Stimulated activated CD8-positive, alpha-beta memory T cell treated with anti-CD3 and anti-CD28 coated beads, Interleukin-7, amount 100 ng/mL, for 24 hours (primary cell): ENCODE results near the gene PNPLA8.
"Not testable (repeated sequence)": the region's sequence is repeated elsewhere in the genome, so short reads cannot be mapped to it uniquely, and the experiment has no call there.

ENCODE experiments used
- DNase-seq: peaks from one replicate; pipeline ENCODE4 v3.0.0-alpha.2; 2020; ENCODE audit warnings: low read depth

The PNPLA8 gene

DNA sequence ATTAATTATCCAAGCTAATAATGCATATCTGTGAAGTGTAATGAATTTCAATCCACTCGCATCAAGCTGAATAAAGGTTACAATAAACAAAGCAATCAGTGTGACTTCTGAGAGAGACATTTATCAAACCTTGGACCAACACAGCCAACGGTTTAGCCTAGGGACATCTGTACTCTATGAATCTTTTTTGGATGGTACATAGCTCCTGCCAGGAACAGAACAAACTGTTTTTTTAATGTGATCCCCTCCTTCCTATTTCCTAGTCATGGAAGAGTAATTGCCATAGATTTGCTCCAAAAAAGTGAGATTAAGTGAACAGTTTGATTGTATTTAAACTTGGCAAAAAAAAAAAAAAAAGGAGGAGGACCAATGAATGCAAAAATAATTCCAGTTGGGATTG, 58.5 kb downstream of the PNPLA8 start:
- no peak for DNase-seq

DNA sequence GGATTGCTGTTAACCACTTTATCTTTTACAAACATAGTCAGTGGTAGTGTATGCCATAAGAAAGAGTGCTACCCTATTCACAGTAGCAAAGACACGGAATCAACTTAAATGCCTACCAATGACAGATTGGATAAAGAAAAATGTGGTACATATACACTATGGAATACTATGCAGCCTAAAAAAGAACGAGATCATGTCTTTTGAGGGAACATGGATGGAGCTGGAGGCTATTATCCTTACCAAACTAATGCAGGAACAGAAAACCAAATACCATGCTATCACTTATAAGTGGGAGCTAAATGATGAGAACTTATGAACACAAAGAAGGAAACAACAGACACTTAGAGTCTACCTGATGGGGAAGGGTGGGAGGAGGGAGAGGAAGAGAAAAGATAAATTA, 59.6 kb downstream of the PNPLA8 start:
- DNase-seq, result not testable (repeated sequence)

DNA sequence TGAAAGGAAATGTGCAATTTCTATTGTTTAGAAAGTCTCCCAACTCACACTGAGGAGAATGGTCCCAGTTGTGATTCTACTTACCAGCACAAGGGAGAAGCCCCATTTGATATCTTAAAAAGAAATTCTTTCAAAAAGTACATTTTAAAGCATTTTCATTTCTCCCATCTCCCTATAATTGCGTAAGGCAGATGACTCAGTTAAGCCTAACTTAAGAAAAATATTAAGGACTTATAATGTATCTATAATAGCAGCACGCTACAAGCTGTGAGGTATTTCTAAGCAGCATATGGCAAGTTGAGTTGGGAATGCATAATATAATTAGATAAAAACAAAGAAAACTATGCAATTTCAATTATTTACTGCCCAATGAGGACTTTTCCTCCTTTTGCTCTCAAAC, 61.2 kb downstream of the PNPLA8 start:
- DNase-seq, result no peak

DNA sequence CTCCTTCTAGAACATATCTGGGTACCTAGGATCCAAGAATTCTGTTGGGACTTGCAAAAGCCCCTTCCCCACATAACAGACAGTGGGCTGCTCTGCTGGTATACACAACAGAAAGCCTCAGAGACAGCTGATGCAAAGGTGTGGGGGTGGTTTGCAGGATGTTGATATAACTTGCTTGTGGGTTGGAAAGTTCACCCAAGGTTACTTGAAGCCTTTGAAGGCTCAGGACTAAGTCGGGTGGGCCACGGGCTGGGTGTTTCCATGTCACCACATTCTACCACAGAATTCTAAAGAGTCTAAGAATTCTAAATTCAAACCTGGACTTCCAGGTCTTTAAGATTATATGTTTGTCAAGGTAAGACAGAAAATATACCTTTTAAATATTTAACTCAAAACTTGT, 62.3 kb downstream of the PNPLA8 start:
- no peak for DNase-seq

DNA sequence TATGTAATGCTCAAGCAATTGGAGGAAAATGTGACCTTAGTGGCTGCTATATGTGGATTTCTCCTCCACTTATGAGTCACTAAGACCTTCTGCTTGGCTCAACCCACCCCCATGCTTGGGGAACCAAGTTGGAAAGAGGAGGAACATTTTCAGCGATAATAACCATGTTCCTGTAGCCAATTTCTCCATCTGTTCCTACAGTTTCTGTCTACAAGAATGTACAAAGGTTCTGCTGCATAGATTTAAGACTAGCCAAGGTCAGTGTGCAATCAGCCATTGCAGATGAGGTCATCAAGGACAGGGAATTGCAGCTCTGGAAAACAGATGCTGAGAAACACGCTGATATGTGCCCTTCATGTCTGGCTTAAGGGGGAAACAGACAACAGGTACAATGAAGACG, 64.1 kb downstream of the PNPLA8 start:
- DNase-seq, result no peak

DNA sequence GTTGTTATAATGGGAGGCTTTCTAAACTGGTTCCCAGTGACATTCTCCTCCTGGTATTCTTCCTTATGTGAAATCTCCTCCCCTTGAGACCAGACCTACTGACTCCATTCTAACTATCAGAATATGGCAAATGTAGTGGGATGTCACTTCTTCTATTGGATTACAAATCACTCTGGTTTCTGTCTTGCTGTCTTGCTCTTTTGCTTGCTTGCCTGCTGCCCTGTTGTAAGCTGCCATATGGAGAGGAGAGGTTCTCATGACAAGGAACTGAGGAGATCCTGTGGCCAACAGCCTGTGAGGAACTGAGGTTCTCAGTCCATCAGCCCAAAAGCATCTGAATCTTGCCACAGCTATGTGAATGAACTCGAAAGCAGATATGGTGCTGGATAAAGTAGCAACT, 65.0 kb downstream of the PNPLA8 start:
- DNase-seq, result no peak

DNA sequence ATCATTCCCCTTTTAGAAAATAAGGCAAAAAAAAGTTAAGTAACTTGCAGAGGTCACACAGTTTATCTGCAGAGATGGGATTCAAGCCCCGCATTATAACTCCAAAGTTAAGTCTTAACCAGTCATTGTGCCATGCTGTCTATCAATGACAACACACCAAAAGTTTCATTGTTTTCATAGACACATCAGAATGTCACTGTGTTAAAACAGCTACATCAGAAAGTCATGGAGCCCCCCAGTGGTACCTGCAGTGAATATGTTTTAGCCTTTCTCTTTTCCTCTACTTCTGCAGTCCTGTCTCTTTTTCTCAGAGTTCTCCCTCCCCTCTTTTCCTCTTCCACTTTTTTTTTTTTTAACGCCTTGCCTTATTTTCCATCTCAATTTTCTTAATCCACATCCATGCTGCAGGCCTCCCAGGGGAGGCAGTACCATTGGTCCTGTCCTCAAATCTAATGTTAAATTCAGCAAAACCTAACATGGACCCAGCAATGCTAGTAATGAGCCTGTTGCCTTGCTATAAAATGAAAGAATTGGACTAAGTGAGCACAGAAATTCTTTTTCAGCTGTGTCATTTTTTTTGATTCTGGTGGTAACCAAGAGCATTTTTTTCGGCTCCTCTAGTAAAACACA, 65.9 kb downstream of the PNPLA8 start:
- no peak for DNase-seq

DNA sequence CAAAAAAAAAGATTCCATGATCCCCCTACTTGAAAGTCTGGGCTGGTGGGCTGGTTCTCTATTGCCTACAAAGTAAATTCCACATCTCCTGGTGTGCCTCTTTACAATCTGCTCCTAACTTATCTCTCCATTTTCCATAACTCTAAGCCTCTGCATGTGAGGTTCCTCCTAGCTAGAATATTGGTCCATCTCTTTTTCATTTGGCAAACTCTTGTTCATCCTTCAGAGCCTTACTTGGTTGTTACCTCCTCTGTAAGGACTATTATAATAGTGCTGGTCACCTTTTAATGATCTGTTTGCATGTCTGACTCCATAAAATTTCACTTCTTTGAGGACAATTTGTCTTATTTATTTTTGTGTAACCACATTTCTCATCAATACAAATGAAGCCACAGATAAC, 68.1 kb downstream of the PNPLA8 start:
- DNase-seq, result no peak

DNA sequence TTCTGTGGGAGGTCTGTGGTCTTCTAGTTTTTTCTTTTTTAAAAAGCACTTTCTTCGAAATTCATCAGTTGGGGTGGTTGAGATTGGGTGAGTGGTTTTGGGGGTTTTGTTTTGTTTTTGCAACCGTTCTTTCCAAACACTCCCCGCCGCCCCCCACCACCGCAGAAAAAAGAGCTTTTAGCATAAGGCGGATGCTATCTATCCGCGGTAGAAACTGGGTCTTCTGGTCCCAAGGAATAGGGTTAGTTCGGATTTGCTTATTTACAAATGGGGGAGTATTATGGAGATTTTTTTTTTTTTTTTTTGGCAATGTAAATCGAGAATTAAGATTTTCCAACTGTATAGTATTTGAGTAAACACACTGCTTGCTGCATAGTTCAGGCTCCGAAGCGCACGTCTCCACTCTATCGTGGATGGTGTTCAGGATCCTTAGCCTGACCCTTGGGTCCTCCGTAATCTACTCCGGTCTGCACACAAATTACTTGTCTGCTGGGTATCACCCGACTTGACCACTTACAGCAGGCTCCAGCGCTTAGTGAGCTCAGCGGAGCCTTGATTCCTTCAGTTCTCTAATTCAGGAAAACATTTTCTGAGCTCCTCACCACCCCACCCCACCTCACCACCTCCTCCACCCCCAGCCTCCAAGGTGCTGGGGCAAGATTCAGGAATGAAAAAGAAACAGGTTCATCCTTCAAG, 68.9 kb downstream of the PNPLA8 start:
- no peak for DNase-seq

DNA sequence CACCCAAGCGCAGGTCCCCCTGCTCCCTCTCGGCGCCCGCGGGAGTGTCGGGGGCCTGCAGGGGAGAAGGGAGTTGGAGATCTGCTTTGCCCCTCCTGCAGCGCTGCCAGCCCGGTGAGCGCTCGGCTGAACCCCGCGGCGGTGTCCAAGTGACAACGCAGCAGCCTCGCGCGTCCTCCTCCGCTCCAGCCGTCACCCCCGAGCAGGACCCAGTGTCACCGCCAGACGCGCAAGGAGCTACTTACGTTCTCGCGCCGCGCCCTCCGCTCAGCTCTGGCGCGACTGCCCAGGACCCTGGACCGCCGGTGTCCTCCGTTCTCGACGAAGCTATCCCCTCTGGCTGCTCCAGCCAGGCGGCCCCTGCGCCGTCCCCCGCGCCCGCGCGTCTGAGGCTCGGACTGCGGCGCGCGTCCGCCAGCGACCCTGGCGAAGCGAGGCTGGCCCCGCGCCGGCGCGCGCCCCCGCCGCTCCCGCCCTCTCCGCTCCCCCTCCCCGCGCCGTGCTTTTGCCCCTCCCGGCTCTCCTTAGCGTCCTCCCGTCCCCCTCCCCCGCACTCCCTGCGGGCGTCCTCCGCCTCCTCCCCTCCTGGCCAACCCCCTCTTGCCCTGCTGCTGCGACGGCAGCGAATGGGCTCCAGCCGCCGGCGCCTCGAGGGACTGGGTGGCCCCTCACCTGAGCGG, 69.8 kb downstream of the PNPLA8 start, which contains the start of gene NRCAM:
Gene NRCAM (minus strand): TSS at position 439 of the 680 bp plus-strand sequence. CDS start 216,372 bp downstream, outside the sequence.
- no peak for DNase-seq

DNA sequence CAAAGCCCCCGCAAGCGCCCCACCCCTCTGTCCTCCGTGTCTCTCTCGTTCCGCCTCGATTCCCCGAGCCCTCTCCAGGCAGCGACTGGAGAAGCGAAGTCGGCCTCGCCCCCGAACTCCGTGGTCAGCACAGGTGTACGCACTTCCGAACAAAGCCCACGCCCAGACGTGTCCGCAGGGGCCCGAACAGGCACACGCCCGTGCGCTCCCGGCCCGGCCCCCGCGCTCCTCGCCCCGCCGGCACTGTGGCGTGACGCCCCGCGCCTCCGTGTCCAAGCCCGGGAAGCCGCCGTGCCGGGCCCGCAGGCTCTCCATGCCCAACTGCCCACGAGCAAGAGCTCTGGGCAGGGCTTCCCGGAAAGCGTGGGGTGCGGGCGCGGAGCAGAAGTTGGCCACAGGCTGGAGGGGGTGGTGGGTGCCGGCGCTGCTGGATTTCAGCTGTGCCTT, 70.4 kb downstream of the PNPLA8 start:
- no peak for DNase-seq

DNA sequence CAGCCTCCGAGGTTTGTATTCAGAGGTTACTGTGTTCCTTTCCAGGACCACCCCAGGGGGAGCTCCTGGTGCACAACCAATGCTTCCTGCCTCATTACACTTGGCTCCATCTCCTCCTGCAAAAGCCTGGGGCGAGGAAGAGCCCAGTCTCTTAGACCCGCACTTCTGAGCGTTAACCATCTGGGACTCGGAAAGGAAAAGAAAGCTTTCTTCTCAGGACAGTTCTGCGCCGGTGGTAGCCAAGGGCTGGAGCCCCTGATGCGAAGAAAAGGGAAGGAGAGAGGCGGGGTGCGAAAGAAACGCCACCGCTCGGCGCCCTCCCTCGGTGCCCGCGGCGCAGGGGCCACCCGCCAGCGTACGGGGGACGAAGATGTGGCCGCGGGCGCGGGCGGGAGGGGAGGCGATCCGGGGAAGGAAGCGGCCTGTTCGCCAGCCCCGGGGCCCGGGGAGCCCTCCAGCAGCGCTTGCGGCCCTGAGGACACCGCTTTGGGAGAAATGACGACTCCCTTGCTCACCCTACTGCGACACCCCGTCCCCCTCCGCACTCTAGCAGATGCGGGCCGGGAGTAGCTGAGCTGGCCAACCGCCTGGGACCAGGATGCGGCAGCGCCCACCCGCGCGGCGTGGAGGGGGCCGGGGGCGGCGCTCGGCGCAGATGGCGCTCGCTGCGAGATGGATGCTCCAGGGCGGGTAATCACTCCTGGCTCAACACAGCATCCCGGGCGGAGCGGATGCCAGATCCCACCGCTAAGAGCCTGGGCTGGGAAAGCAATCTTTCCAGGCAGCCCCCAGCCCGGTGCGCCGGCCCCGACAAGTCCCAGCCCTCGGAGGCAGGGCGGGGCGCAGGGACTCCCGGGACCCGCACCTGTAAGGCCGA, 71.0 kb downstream of the PNPLA8 start:
- no peak for DNase-seq

DNA sequence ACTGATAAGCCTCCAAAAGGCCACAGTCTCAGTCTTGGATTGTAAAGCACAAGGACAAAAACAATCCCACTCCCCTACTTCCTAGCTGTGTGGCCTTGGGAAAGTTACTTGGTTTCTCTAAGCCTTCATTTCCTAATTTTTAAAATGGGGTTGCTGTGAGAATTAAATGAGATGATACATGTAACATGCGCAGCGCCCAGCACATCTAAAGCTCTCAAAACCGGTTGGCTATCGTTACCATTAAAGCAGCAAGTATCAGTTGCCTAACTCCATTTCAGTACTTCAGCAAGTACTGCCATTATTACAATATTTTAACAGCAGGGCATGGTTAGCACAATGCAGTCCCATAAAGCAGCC, 71.6 kb downstream of the PNPLA8 start:
- DNase-seq, result no peak

DNA sequence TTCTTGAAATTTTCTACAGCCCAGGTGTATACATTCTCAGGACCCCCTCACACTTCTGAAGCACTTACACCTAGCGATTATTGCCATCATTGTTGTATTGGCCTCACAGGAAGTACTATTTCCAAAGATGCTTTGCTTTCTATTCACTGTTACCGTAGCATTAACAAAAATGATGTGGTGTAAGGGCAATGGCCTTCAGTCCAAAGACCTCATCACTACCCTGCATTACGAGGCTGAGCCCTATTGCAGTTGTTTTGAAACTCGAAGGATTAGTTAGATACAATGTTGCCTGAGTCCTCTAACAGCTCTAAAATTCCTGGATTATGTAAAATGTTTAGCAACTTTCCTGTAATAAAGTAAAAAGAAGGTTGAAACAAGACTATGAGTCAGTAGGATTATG, 72.6 kb downstream of the PNPLA8 start:
- no peak for DNase-seq

DNA sequence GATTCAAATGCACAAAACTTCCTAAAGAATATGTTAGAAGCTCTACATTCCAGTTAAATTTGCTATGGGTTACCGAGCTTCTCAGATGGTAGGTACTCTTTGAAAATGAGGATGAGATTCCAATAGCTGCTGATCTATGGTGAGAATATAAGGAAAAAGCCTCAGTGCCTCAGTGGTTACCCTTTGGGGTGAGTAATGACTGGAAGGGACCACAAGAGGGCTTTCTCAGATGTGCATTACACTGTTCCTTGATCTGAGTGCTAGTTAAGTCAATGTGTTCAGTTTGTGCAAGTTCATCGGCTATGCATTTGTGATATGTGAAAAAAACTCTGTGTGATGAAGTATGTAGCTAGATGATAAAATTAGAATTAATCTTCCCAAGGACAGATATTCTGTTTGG, 73.2 kb downstream of the PNPLA8 start:
- DNase-seq, result no peak

DNA sequence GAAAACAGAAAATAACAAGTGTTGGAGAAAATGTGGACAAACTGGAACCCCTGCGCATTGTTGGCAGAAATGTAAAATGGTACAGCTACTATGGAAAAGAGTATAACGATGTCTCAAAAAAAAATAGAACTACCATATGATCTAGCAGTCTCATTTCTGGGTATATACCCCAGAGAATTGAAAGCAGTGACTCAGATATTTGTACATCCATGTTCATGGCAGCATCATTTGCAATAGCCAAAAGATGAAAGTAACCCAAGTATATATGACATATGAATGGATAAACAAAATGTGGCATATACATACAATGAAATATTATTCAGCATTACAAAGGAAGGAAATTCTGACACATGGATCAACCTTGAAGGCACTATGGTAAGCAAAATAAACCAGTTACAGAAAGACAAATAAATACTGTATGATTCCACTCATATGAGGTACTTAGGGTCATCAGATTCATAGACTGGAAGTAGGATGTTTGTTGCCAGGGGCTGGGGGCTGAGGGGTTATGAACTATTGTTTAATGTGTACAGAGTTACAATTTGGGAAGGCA, 74.6 kb downstream of the PNPLA8 start:
- no peak for DNase-seq

DNA sequence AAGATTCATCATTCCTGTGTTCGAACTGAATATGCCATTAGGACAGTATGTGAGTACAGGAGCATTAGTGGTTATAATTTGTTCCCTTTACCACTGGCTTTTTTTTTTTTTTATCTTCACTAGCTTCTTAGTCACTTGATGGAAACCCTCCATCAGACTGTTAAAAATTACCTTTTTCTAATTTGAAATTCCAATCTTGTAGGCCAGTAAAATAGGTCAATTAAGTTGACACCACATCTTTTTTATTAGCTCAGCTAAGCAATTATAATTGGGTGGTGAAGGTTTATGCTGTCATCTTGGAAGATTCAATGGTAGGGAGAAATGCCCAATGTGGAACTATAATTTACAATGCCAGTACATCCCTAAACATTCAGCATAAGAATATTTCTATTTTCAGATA, 75.8 kb downstream of the PNPLA8 start:
- DNase-seq, result no peak

DNA sequence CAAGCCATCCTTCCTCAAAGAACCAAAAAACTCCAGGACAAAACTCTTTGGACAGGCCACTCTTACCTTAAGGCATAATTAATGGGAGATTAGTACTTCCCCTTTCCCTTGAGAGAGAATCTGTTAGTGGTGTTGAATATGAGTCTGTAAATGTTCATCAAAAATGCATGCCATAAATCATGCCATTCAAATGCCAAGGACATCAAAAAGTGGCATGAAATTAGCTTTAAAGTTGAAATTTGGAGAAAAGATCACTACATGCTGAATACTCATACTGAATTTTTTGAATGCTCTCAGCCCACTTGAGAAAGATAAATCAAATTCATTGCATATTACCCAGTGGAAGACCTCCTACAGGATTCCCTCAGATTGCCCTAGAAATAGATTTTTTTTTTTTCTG, 76.4 kb downstream of the PNPLA8 start:
- DNase-seq, result no peak

DNA sequence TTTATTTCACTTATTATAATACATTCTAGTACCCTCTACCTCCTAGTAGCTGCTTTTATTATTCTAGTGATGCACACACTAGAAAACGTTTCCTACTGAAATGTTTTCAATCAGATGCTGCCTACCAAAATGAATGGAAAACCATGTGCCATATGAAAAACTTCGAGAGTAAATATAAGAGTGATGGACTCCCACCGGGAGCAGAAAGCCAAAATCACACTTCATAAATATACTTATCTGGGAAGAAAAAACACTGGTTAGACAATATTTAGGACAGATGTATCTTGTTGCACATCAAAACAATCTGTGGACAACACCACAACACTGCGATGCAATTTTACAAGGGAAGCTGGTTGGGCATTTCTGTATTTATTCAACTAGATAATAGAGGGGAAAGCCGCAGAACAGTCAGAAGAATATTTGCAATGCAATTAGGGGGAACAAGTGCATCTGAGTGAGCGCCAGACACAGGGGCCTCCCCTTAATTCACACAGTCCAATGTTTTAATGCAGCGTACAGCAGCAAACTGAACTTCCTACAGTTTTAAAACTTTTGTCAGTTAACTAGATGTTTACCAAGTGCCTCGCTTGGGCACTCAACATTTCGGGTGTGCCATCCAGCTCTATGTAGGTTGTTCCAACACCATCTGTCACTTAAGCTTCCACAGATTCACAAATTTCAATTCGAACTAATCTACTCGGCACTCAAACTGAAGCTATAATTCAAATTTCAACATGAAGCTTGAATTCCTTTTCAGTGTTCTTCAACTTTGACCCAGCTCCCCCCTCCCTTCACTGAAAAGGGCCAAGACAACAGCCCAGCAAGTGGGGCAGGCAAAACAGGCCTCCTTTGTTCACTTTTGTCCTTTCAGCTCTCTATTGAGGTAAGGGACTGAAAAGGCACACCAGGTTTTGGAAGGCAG, 77.1 kb downstream of the PNPLA8 start:
- DNase-seq, result no peak

DNA sequence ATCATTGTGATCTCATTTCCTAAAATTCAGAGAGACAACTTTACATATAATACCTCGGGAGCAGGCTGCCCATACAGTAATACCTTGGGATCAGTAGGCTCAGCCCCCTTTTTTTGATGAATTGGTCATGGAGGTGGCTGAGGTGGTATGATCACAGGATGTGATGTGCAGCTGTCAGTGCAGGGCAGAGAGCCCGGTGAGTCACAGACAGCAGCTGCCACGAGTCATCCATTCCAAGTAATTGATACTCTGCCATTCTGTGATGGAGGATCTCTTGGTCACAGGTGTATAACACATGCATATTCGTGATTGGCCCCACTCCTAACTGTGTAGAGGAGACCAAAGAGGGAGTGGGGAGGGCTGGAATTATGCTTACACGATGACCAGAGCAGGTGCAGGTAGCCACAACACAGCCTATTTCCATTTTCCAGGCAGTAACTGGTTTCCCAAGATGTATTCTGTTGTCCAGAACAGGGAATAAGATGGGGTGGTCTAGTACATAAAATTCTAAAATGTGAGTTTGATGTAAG, 83.8 kb downstream of the PNPLA8 start:
- DNase-seq, result no peak
